GM18873 (cell line): ENCODE data around the gene KLF15.

Source experiments
- ATAC-seq: cut with Tn5 transposase; IDR thresholded peaks from one replicate; pipeline ENCODE4 v1.9.1; 2021; ENCODE audit warnings: mild to moderate bottlenecking, moderate library complexity, moderate number of reproducible peaks; ENCODE audit not compliant: unreplicated experiment, low FRiP score

The KLF15 gene

GRCh38 chr3:126308394-126309125, 48.6 kb downstream of the KLF15 start:
- ATAC-seq: no peak

- ATAC-seq: no peak
Observed at GRCh38 chr3:126307591-126308393, 49.4 kb downstream of the KLF15 start.

- no peak for ATAC-seq
Observed at GRCh38 chr3:126306888-126307482, 50.2 kb downstream of the KLF15 start.

GRCh38 chr3:126306397-126306796, 50.8 kb downstream of the KLF15 start:
- no peak for ATAC-seq

- no peak for ATAC-seq
Observed at GRCh38 chr3:126305427-126305826, 51.8 kb downstream of the KLF15 start.

- no peak for ATAC-seq
Observed at GRCh38 chr3:126304704-126305103, 52.5 kb downstream of the KLF15 start.

- no peak for ATAC-seq
Observed at GRCh38 chr3:126304291-126304690, 52.9 kb downstream of the KLF15 start.

GRCh38 chr3:126303272-126303671, 53.9 kb downstream of the KLF15 start:
- no peak for ATAC-seq

- no peak for ATAC-seq
Observed at GRCh38 chr3:126300761-126301481, 56.3 kb downstream of the KLF15 start.

GRCh38 chr3:126300001-126300760, 57.0 kb downstream of the KLF15 start:
- no peak for ATAC-seq

- no peak for ATAC-seq
Observed at GRCh38 chr3:126295407-126295939, 61.7 kb downstream of the KLF15 start.

- ATAC-seq: no peak
Observed at GRCh38 chr3:126294211-126294808, 62.9 kb downstream of the KLF15 start.

- no peak for ATAC-seq
Observed at GRCh38 chr3:126293370-126294082, 63.7 kb downstream of the KLF15 start.
